HCT116 (cell line): ENCODE data around the gene CACNA1G. TPM values are rescaled to one million over a fixed set of nuclear protein-coding genes. Genes with fewer than 3 reads are reported as not detected.

Source experiments
- ATAC-seq: fragments of 200-7000 bp; cut with Tn5 transposase; 2 replicates; pipeline ENCODE4 v1.9.1; 2020; ENCODE audit warnings: mild to moderate bottlenecking, moderate library complexity
- BruUV-seq: library from RNA; stranded (reverse); fragments of 400-500 nt; replicated peaks from 2 replicates; lab custom pipeline; 2021; lab: Mats Ljungman, UMichigan
- CTCF ChIA-PET: fragments of 300-600 bp; sonication (Branson Sonifier 250); formaldehyde crosslinking; loops from one replicate; lab custom pipeline; 2021; ENCODE audit warnings: antibody characterized with exemption; lab: Charles Lee
- POLR2A ChIA-PET: fragments of 300-600, 350-600 bp; sonication (Branson Sonifier 250); formaldehyde crosslinking; loops from one replicate; lab custom pipeline; 2021; ENCODE audit warnings: antibody characterized with exemption; lab: Charles Lee
- RAD21 ChIA-PET, 2 experiments: fragments of 300-600 bp; sonication (Branson Sonifier 250); formaldehyde crosslinking; loops; one replicate each; lab custom pipeline; 2023; ENCODE audit warnings: low total read pairs in 2 of 2; ENCODE audit not compliant: uncharacterized antibody in 2 of 2, unreplicated experiment in 2 of 2, low non-redundant PET in 1 of 2; lab: Charles Lee
- DNase-seq: peaks from one replicate; pipeline ENCODE4 v3.0.0-alpha.2; 2010; ENCODE audit warnings: low read depth, low spot score
- H2AFZ ChIP-seq: fragments of 200-600 bp; shearing (Covaris generic), sonication (generic); 2 replicates; pipeline ENCODE4 v1.6.1; 2017; ENCODE audit warnings: low read depth, mixed run types, mixed read lengths, antibody characterized with exemption, low read length; ENCODE audit not compliant: poor library complexity, severe bottlenecking
- H3K27ac ChIP-seq: 2 replicates; pipeline ENCODE4 v1.5.1; 2012; ENCODE audit warnings: low read depth, low read length
- H3K27me3 ChIP-seq: fragments of 200-600 bp; sonication (generic); 2 replicates; pipeline ENCODE4 v1.6.1; 2016; ENCODE audit warnings: mixed run types, low read length, mixed read lengths; ENCODE audit not compliant: insufficient read depth
- H3K36me3 ChIP-seq, 2 experiments: fragments of 200-500 bp in 1 of 2; fragments of 200-600 bp in 1 of 2; sonication (Bioruptor generic) in 1 of 2; sonication (generic) in 1 of 2; 2 replicates each; pipeline versions ENCODE4 v1.5.1 to v1.6.1; 2014 to 2016; ENCODE audit warnings: low read length in 2 of 2, inconsistent platforms in 1 of 2, mixed read lengths in 1 of 2, mixed run types in 1 of 2; ENCODE audit not compliant: insufficient read depth in 2 of 2, control insufficient read depth in 1 of 2
- H3K4me1 ChIP-seq, 2 experiments: fragments of 200-600 bp in 1 of 2; sonication (generic) in 1 of 2; 2 replicates each; pipeline versions ENCODE4 v1.5.1 to v1.6.1; 2012 to 2017; ENCODE audit warnings: low read length in 2 of 2, inconsistent platforms in 1 of 2, mild to moderate bottlenecking in 1 of 2, mixed read lengths in 1 of 2, mixed run types in 1 of 2, moderate library complexity in 1 of 2; ENCODE audit not compliant: insufficient read depth in 2 of 2, control insufficient read depth in 1 of 2
- H3K4me2 ChIP-seq: fragments of 200-600 bp; sonication (generic); 2 replicates; pipeline ENCODE4 v1.6.1; 2017; ENCODE audit warnings: mixed run types, low read length, mixed read lengths
- H3K4me3 ChIP-seq, 2 experiments: fragments of 200-600 bp in 1 of 2; sonication (generic) in 1 of 2; replicated peaks in 1 of 2; 2 replicates each; pipeline ENCODE4 v1.5.1; 2011 to 2016; ENCODE audit warnings: low read length in 2 of 2, control low read depth in 1 of 2, low read depth in 1 of 2, mild to moderate bottlenecking in 1 of 2, mixed read lengths in 1 of 2, mixed run types in 1 of 2
- H3K79me2 ChIP-seq: fragments of 200-600 bp; sonication (generic); 2 replicates; pipeline ENCODE4 v1.6.1; 2017; ENCODE audit warnings: mild to moderate bottlenecking, mixed run types, low read length, moderate library complexity, mixed read lengths; ENCODE audit not compliant: insufficient read depth
- H3K9ac ChIP-seq: fragments of 200-600 bp; sonication (generic); 2 replicates; pipeline ENCODE4 v1.6.1; 2016; ENCODE audit warnings: low read length, mixed read lengths
- H3K9me2 ChIP-seq: fragments of 200-600 bp; sonication (generic), shearing (Covaris generic); 2 replicates; pipeline ENCODE4 v1.6.1; 2017; ENCODE audit warnings: mixed run types, mild to moderate bottlenecking, moderate library complexity; ENCODE audit not compliant: insufficient read depth
- H3K9me3 ChIP-seq, 2 experiments: fragments of 200-500 bp in 1 of 2; fragments of 200-600 bp in 1 of 2; sonication (Bioruptor generic) in 1 of 2; sonication (generic) in 1 of 2; 2 replicates each; pipeline ENCODE4 v1.6.1; 2014 to 2017; ENCODE audit warnings: low read length in 2 of 2, mixed read lengths in 2 of 2, inconsistent platforms in 1 of 2, low read depth in 1 of 2, mild to moderate bottlenecking in 1 of 2, mixed run types in 1 of 2, moderate library complexity in 1 of 2; ENCODE audit not compliant: control insufficient read depth in 1 of 2, insufficient read depth in 1 of 2
- H4K20me1 ChIP-seq: fragments of 200-600 bp; sonication (generic), shearing (Covaris generic); 2 replicates; pipeline ENCODE4 v1.6.1; 2017; ENCODE audit warnings: mixed run types, mild to moderate bottlenecking, moderate library complexity; ENCODE audit not compliant: insufficient read depth
- CBX3 ChIP-seq: IDR thresholded peaks from 2 replicates; pipeline ENCODE4 v1.6.1; 2012; ENCODE audit warnings: low read depth
- EGR1 ChIP-seq: IDR thresholded peaks from 2 replicates; pipeline ENCODE4 v1.6.1; 2012; ENCODE audit warnings: low read depth
- EZH2 ChIP-seq: fragments of 200-600 bp; sonication (generic); IDR thresholded peaks from 2 replicates; pipeline ENCODE4 v1.6.1; 2017; ENCODE audit warnings: antibody characterized with exemption, mixed run types
- EZH2phosphoT487 ChIP-seq: fragments of 200-600 bp; IDR thresholded peaks from 2 replicates; pipeline ENCODE4 v1.6.1; 2018; ENCODE audit warnings: antibody characterized with exemption, borderline replicate concordance
- FOSL1 ChIP-seq: IDR thresholded peaks from 2 replicates; pipeline ENCODE4 v1.6.1; 2012; ENCODE audit warnings: low read depth
- JUND ChIP-seq: IDR thresholded peaks from 2 replicates; pipeline ENCODE4 v1.6.1; 2012
- MAX ChIP-seq: IDR thresholded peaks from 2 replicates; pipeline ENCODE4 v1.6.1; 2012
- POLR2A ChIP-seq: IDR thresholded peaks from 2 replicates; pipeline ENCODE4 v1.7.0; 2011; ENCODE audit warnings: borderline replicate concordance; ENCODE audit not compliant: insufficient read depth, insufficient read length; ENCODE audit errors: extremely low read depth
- POLR2AphosphoS5 ChIP-seq: IDR thresholded peaks from 2 replicates; pipeline ENCODE4 v1.6.1; 2011; ENCODE audit warnings: mild to moderate bottlenecking, low read depth, low read length, moderate library complexity
- RAD21 ChIP-seq: IDR thresholded peaks from 2 replicates; pipeline ENCODE4 v1.6.1; 2012; ENCODE audit warnings: low read depth, mild to moderate bottlenecking
- SRF ChIP-seq: IDR thresholded peaks from 2 replicates; pipeline ENCODE4 v1.6.1; 2012; ENCODE audit warnings: low read depth
- ZBTB33 ChIP-seq: IDR thresholded peaks from 2 replicates; pipeline ENCODE4 v1.6.1; 2011; ENCODE audit warnings: mild to moderate bottlenecking, low read length, moderate library complexity; ENCODE audit not compliant: insufficient replicate concordance; ENCODE audit errors: extremely low read depth
- ZFX ChIP-seq: fragments of 450-650 bp; IDR thresholded peaks from 2 replicates; pipeline ENCODE4 v1.6.1; 2017
- ZNF274 ChIP-seq: fragments of 200-500 bp; sonication (Bioruptor generic); IDR thresholded peaks from 2 replicates; pipeline ENCODE4 v1.6.1; 2014; ENCODE audit warnings: mild to moderate bottlenecking, low read depth, low read length, inconsistent platforms
- intact Hi-C: fragments of 100-400 bp; cut with micrococcal nuclease; formaldehyde crosslinking; loops from 2 replicates; pipeline ENCODE4 v1.10.0; 2022
- total RNA-seq: library from RNA; stranded (reverse); gene quantifications from one replicate; pipeline ENCODE4 v1.2.1, GENCODE V29; 2021; ENCODE audit not compliant: unreplicated experiment
- TF ChIP-seq, protein P1 (sequence below): IDR thresholded peaks from 2 replicates; pipeline ENCODE4 v1.6.1; 2012
- TF ChIP-seq, protein P2 (sequence below): IDR thresholded peaks from 2 replicates; pipeline ENCODE4 v1.6.1; 2012; ENCODE audit warnings: low read depth

Gene CACNA1G
- total RNA-seq, 1 experiment from 2014 or later: 3.4 TPM

DNA sequence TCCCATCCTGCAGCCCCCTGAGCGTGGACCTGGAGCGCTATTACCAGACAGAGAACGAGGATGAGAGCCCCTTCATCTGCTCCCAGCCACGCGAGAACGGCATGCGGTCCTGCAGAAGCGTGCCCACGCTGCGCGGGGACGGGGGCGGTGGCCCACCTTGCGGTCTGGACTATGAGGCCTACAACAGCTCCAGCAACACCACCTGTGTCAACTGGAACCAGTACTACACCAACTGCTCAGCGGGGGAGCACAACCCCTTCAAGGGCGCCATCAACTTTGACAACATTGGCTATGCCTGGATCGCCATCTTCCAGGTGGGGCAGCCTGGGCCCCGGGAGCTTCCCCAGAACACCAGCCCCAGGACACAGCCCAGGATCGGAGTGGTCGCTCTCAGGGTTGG lies 12.0 kb downstream of the CACNA1G start (continued):
- TF ChIP-seq MAX (no peak), ZFX (no peak), FOSL1 (no peak), POLR2AphosphoS5 (no peak), ZNF274 (no peak), POLR2A (no peak), EZH2phosphoT487 (no peak), JUND (no peak), CBX3 (no peak), EGR1 (no peak)

DNA sequence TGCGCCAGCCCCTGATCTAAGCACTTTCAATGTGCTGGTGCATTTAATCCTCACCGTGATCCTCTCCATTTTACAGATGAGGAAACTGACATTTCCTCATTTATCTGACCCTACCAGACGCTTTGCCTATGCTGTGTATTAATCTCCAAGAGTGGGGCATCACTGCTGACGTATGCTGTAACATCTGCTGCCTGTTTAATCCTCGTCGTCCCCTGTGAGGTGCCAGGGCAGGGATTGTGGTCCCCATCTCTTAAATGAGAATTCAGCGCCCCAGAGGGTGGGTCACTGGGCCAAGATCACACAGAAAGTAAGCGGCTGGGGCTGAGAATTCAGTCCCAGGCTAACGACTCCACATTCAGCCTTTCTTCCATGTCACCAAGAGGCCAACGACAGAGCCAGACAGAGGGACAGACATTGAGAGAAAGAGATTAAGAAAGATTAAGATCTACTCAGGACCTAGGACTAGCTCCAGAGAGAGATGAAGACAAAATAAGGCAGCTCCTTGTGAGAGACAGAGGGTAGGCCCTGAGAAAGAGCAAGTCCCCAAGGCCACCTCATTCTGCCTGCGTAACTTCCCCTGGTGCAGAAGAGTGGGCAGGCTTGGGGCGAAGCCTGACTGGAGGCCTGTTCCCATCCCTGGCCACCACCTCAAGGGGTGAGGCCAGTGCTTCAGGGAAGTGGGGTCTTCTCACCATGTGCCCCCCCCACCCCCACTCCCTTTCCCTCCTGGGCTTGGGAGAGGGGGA lies 13.5 kb downstream of the CACNA1G start:
- ChIA-PET CTCF (interaction anchor here (0.9 kb wide), 1 partner anchor 209 kb away, joined by 3 read pairs; no protein-coding TSS in a partner anchor), POLR2A (no interaction called here), RAD21 (no interaction called here)
- BruUV-seq: no TSS peak
- H3K9me3 ChIP-seq: no peaks in the 10 kb centered on the region
- no peak overlapping the region for H3K4me3 ChIP-seq
- intact Hi-C loops: no loop called here
- H3K4me2 ChIP-seq: no peak overlapping the region
- ATAC-seq: no peak
- TF ChIP-seq POLR2AphosphoS5 (no peak), EGR1 (no peak), ZBTB33 (no peak), MAX (no peak), JUND (no peak), ZNF274 (no peak), EZH2phosphoT487 (no peak), EZH2 (no peak), SRF (no peak), RAD21 (no peak)
- TF ChIP-seq, protein P1, sequence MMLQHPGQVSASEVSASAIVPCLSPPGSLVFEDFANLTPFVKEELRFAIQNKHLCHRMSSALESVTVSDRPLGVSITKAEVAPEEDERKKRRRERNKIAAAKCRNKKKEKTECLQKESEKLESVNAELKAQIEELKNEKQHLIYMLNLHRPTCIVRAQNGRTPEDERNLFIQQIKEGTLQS: no peak
- TF ChIP-seq, protein P2, sequence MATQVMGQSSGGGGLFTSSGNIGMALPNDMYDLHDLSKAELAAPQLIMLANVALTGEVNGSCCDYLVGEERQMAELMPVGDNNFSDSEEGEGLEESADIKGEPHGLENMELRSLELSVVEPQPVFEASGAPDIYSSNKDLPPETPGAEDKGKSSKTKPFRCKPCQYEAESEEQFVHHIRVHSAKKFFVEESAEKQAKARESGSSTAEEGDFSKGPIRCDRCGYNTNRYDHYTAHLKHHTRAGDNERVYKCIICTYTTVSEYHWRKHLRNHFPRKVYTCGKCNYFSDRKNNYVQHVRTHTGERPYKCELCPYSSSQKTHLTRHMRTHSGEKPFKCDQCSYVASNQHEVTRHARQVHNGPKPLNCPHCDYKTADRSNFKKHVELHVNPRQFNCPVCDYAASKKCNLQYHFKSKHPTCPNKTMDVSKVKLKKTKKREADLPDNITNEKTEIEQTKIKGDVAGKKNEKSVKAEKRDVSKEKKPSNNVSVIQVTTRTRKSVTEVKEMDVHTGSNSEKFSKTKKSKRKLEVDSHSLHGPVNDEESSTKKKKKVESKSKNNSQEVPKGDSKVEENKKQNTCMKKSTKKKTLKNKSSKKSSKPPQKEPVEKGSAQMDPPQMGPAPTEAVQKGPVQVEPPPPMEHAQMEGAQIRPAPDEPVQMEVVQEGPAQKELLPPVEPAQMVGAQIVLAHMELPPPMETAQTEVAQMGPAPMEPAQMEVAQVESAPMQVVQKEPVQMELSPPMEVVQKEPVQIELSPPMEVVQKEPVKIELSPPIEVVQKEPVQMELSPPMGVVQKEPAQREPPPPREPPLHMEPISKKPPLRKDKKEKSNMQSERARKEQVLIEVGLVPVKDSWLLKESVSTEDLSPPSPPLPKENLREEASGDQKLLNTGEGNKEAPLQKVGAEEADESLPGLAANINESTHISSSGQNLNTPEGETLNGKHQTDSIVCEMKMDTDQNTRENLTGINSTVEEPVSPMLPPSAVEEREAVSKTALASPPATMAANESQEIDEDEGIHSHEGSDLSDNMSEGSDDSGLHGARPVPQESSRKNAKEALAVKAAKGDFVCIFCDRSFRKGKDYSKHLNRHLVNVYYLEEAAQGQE: no peak
- H4K20me1 ChIP-seq: no peaks in the 10 kb centered on the region
- no peak for DNase-seq
- H3K79me2 ChIP-seq: no peaks in the 10 kb centered on the region
- H2AFZ ChIP-seq: no peak overlapping the region
- no peak overlapping the region for H3K27ac ChIP-seq
- no peaks in the 10 kb centered on the region for H3K9me2 ChIP-seq
- H3K4me1 ChIP-seq: no peaks in the 10 kb centered on the region
- H3K9ac ChIP-seq: no peak overlapping the region
- no peaks in the 10 kb centered on the region for H3K27me3 ChIP-seq
- H3K36me3 ChIP-seq: no peaks in the 10 kb centered on the region
